AG08396 (cell line): Measurements from ENCODE around the gene STK32A.
"Not testable (repeated sequence)": the region's sequence is repeated elsewhere in the genome, so short reads cannot be mapped to it uniquely, and the experiment has no call there.

ENCODE experiments used
- DNase-seq: peaks from one replicate; pipeline ENCODE4 v3.0.0; 2012; ENCODE audit warnings: low spot score, mixed read lengths

Gene STK32A

DNA sequence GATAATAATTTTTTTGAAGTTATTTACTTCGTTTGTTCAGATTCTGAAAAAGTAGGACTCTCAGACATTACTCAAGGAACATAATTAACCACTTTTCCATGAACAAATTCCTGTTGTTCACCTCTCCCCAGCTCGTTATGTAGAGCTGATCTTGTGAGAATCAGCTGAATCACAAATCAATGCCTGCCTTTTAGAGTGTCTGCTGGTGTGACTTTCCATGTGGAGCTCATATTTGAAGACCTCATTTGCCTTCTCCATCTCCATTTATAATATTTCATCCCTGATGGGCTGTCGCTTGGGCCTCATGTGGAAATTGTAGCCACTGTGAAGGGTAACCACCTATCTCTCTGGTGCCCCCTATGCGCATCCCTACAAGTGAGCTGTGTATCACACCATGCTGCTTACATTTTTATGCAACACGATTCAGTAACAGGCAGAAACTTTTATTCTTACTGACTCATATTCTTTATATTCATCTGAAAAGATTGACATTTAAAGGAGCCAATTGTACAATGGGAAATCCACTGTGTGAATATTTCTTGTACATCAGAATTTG, 111.3 kb downstream of the STK32A start:
- no peak for DNase-seq

- peak; percentile 14 for DNase-seq
Observed at GRCh38 chr5:147348046-147348445, 113.2 kb downstream of the STK32A start.

- no peak for DNase-seq
Observed at GRCh38 chr5:147348451-147348850, 113.6 kb downstream of the STK32A start.

DNA sequence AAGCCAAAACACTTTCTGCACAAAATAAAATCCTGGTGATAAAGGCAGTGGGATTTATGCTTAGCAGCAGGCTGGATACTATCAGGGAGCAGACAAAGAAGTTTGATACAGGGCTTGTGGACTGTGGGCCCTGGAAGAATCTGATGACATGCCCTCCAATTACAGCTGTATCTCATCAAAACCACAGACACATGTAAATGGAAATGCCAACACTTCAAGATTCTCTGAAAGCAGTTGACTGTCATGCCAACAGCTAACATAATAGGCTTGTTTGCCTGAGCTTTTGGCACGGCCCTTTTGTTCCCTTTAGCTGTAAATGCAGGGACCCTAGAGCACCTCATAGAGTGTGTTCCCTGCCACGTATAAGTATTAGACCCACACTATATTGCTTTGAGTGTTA, 114.4 kb downstream of the STK32A start:
- no peak for DNase-seq

DNA sequence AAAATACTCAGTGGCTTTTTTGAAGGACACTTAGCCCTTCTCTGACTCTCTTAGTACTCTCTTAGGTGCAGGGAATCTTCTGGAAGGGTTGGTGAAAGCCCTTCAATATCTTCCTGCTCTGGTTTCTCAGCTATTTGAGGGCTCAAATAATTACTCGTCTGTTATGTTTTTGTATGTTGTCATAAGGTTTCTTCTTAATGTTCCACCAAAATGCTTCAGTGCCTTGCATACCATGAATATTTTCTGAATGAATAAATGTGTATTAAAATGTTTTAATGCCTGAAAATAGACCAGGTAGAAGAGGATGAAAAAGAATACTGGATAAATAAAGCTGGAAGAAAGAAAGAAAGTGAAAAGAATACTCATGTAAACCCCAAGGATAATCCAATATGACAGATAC, 124.3 kb downstream of the STK32A start:
- DNase-seq = no peak

GRCh38 chr5:147359581-147359980, 124.8 kb downstream of the STK32A start:
- DNase-seq = no peak

- no peak for DNase-seq
Observed at GRCh38 chr5:147360816-147361215, 126.0 kb downstream of the STK32A start.

DNA sequence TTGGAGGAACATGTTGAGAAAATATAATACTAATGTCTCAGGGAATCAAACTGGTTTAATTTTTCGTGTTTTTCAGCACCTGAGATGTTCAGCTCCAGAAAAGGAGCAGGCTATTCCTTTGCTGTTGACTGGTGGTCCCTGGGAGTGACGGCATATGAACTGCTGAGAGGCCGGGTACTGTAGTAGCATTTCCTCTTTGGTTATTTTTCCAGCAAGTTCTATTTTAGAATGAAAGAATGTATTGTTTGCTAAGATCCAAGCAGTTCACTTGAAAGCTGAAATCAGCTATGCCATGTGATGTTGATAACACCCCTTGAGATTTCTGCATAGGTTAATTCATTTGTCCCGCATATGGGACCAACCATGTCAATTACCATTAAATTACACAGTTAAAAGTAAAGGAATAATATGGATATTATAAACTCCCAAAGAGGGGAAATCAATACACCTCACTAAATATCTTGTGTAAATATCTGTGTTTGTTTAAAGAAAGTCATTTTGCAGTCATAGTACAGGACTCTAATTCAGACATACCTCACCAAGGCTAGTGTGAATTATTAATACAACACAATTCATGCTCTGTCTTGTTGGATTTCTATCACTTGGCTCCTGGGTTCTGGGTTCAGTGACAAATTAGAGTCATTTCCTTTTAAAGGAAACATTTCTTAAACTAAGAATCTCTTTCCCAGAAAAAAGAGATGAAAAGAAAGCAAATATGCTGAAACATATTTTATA, 126.8 kb downstream of the STK32A start:
- DNase-seq = no peak

DNA sequence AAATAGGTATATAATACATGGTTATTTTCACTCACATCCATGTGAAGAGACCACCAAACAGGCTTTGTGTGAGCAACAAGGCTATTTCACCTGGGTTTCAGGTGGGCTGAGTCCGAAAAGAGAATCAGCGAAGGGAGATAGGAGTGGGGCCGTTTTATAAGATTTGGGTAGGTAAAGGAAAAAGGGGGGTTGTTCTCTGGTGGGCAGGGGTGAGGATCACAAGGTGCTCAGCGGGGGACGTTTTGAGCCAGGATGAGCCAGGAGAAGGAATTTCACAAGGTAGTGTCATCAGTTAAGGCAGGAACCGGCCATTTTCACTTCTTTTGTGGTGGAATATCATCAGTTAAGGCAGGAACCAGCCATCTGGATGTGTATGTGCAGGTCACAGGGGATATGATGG, 132.6 kb downstream of the STK32A start:
- DNase-seq = not testable (repeated sequence)

GRCh38 chr5:147369742-147370374, 135.0 kb downstream of the STK32A start:
- no peak for DNase-seq

- DNase-seq = no peak
Observed at GRCh38 chr5:147371290-147371689, 136.5 kb downstream of the STK32A start.

- DNase-seq = no peak
Observed at GRCh38 chr5:147372191-147372590, 137.4 kb downstream of the STK32A start.

DNA sequence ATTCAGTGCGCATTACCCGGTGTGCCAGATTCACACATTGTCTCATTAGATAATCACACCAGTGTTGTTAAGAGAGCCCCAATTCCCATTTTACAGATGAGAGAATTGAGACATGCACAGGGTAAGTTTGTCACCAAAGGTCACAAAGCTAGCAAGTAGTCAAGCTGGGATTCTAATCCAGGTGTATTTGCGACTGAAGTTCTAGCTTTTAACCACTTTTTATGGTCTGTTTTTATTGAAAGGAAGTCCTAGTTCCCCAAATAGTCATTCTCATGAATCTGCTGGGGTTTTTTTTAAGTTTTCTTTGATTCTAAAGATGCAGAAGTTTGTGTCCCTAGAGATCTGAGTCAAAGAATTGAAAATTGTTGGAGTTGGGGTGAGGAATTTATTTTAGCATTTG, 138.5 kb downstream of the STK32A start:
- no peak for DNase-seq

GRCh38 chr5:147375151-147375550, 140.3 kb downstream of the STK32A start:
- no peak for DNase-seq

DNA sequence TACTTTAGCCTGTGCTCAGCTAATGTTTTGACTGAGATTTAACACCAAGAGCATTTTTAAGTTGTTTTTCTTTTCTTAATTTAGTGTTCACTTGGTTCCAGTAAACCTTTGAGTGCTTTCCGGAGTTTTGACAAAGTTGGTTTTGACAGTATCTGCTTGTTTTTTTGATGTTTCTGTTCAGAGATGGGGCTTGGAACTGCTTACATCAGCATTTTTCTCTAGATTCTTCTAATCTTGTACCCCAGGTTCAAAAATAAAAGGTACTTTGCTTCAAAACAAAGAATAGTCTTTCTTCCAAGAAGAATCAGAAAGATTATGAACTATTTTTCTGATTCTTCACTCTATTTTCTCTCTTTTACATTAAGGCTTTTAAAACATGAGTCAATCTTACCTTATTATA, 142.9 kb downstream of the STK32A start:
- DNase-seq = no peak

DNA sequence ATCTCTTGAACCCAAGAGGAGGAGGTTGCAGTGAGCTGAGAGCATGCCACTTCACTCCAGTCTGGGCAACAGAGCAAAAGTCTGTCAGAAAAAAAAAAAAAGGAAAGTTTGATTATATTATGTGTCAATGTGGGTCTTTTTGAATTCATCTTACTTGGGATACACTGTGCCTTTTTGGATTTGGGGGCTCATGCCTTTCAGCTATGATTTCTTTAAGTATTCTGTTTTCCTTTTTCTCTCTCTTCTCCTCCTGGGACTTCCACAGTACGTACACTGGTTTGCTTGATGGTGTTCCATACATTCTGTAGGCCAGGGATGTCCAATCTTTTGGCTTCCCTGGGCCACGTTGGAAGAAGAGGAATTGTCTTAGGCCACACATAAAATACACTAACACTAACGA, 146.7 kb downstream of the STK32A start:
- no peak for DNase-seq

GRCh38 chr5:147382776-147383175, 147.9 kb downstream of the STK32A start:
- no peak for DNase-seq

DNA sequence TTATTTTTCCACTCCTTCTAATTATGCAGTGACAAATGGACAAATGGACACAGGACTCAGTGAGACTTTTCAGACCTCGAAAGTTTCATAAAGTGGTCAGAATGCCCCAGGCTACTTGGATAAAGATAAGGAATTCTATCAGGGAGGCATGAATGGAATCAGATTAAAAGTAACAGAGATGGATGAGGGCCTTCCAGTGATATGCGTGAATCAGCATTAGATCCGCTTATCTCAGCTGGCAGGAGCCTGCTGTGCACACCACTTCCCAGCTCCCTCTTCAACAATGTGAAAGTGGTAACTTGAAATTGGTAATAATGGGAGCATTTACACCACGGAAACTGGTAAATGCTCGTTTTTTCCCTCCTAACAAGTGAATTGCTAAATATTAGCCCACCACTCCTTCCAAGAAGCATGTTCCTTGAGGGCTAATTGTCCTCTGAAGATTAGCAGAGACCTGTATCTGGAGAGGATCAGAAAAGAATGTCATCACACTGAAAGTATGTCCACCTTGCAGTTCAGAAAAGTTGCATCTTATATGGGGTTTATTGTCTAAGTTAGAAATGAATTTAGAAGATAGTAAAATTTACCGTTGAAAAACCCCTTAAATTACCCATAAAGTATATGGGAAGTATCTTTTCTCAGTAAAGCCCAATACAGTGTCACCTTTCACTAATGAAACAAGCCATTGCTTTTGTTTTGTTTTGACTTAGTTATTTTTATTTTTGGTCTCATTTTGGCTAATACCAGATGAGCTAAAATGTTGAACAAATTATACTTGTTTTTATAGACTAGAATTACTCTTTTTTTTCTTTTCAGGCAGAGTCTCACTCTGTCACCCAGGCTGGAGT, 149.7 kb downstream of the STK32A start:
- no peak for DNase-seq

GRCh38 chr5:147387109-147387508, 152.3 kb downstream of the STK32A start:
- no peak for DNase-seq

GRCh38 chr5:147388184-147389108, 153.6 kb downstream of the STK32A start:
- DNase-seq = no peak

- DNase-seq = no peak
Observed at GRCh38 chr5:147390654-147391225, 155.9 kb downstream of the STK32A start.
